Endothelial cell of umbilical vein (primary cell): ENCODE results near the gene DUS1L. TPM values are rescaled to one million over a fixed set of nuclear protein-coding genes. Genes with fewer than 3 reads are reported as not detected.

ENCODE experiments used
- BruUV-seq: library from RNA; stranded (reverse); fragments of 400-500 nt; replicated peaks from 2 replicates; lab custom pipeline; 2021; lab: Mats Ljungman, UMichigan
- CTCF ChIA-PET: fragments of 300-600, 350-600 bp; sonication (Branson Sonifier 250); formaldehyde crosslinking; loops from one replicate; lab custom pipeline; 2021; ENCODE audit warnings: antibody characterized with exemption, inconsistent platforms; lab: Charles Lee
- POLR2A ChIA-PET: fragments of 300-600, 350-600 bp; sonication (Branson Sonifier 250); formaldehyde crosslinking; loops from one replicate; lab custom pipeline; 2021; ENCODE audit warnings: antibody characterized with exemption, inconsistent platforms; lab: Charles Lee
- DNase-seq: peaks from one replicate; pipeline ENCODE4 v3.0.0-alpha.2; 2011; ENCODE audit warnings: low read depth, low spot score
- FAIRE-seq: peaks from 2 replicates; lab custom pipeline; 2011; peaks lifted over from hg19 to GRCh38; lab: Jason Lieb, UNC
- H2AFZ ChIP-seq: 2 replicates; pipeline ENCODE4 v1.6.0; 2012; ENCODE audit warnings: low read depth, low read length, control low read depth, inconsistent platforms
- H3K27ac ChIP-seq: 2 replicates; pipeline ENCODE4 v1.5.1; 2011; ENCODE audit warnings: low read depth, mild to moderate bottlenecking, control low read depth, low read length, moderate library complexity; ENCODE audit not compliant: insufficient read depth
- H3K27me3 ChIP-seq, 2 experiments: 2 replicates each; pipeline versions ENCODE4 v1.6.0 to v1.6.1; 2011; ENCODE audit warnings: low read length in 2 of 2, mixed read lengths in 1 of 2; ENCODE audit not compliant: control insufficient read depth in 2 of 2, insufficient read depth in 2 of 2
- H3K36me3 ChIP-seq, 2 experiments: 2 replicates in 1 of 2; 3 replicates in 1 of 2; pipeline ENCODE4 v1.5.1; 2011; ENCODE audit warnings: low read length in 2 of 2, mild to moderate bottlenecking in 1 of 2, moderate library complexity in 1 of 2; ENCODE audit not compliant: control insufficient read depth in 2 of 2, insufficient read depth in 2 of 2; ENCODE audit errors: extremely low read depth in 1 of 2
- H3K4me1 ChIP-seq: 3 replicates; pipeline ENCODE4 v1.5.1; 2011; ENCODE audit warnings: mild to moderate bottlenecking, low read length; ENCODE audit not compliant: control insufficient read depth, insufficient read depth; ENCODE audit errors: extremely low read depth
- H3K4me2 ChIP-seq: 2 replicates; pipeline ENCODE4 v1.6.1; 2011; ENCODE audit warnings: low read length, control low read depth, mixed read lengths; ENCODE audit not compliant: insufficient read depth
- H3K4me3 ChIP-seq, 3 experiments: fragments of 200-600 bp in 1 of 3; sonication (generic), shearing (Covaris generic) in 1 of 3; replicated peaks in 1 of 3; 2 replicates each; pipeline ENCODE4 v1.5.1; 2011 to 2016; ENCODE audit warnings: control low read depth in 3 of 3, low read length in 3 of 3, mild to moderate bottlenecking in 2 of 3, inconsistent platforms in 1 of 3, low read depth in 1 of 3, moderate library complexity in 1 of 3; ENCODE audit not compliant: insufficient read depth in 1 of 3
- H3K79me2 ChIP-seq: 2 replicates; pipeline ENCODE4 v1.6.0; 2012; ENCODE audit warnings: low read length, inconsistent platforms; ENCODE audit not compliant: control insufficient read depth, insufficient read depth
- H3K9ac ChIP-seq: replicated peaks from 2 replicates; pipeline ENCODE3; 2011; ENCODE audit warnings: low read length, control low read depth; ENCODE audit not compliant: insufficient read depth; ENCODE audit errors: extremely low read depth
- H3K9me1 ChIP-seq: replicated peaks from 3 replicates; pipeline ENCODE4 v1.6.0; 2011; ENCODE audit warnings: mild to moderate bottlenecking, low read length; ENCODE audit not compliant: control insufficient read depth, insufficient read depth; ENCODE audit errors: extremely low read depth
- H3K9me3 ChIP-seq: replicated peaks from 2 replicates; pipeline ENCODE4 v1.5.1; 2012; ENCODE audit warnings: low read length, inconsistent platforms; ENCODE audit not compliant: control insufficient read depth, insufficient read depth
- H4K20me1 ChIP-seq: replicated peaks from 2 replicates; pipeline ENCODE3; 2011; ENCODE audit warnings: mild to moderate bottlenecking, low read length; ENCODE audit not compliant: control insufficient read depth, insufficient read depth; ENCODE audit errors: extremely low read depth
- CTCF ChIP-seq, 2 donors: IDR thresholded peaks; 1 replicate in 1 of 2; 2 replicates in 1 of 2; pipeline ENCODE4 v1.5.1; 2011; ENCODE audit warnings: low read length in 2 of 2, mild to moderate bottlenecking in 2 of 2, moderate library complexity in 2 of 2, control low read depth in 1 of 2, inconsistent platforms in 1 of 2, low read depth in 1 of 2; ENCODE audit not compliant: insufficient read depth in 1 of 2; ENCODE audit errors: extremely low read depth in 1 of 2
- EZH2 ChIP-seq: IDR thresholded peaks from 2 replicates; pipeline ENCODE4 v1.6.1; 2012; ENCODE audit warnings: borderline replicate concordance, low read depth, mild to moderate bottlenecking, moderate library complexity, low read length, inconsistent platforms; ENCODE audit not compliant: severe bottlenecking
- FOS ChIP-seq: IDR thresholded peaks from 2 replicates; pipeline ENCODE4 v1.6.1; 2011; ENCODE audit warnings: mild to moderate bottlenecking, low read length, moderate library complexity, borderline replicate concordance; ENCODE audit not compliant: insufficient read depth
- GATA2 ChIP-seq: IDR thresholded peaks from 2 replicates; pipeline ENCODE4 v1.7.0; 2011; ENCODE audit warnings: low read depth, mild to moderate bottlenecking, moderate library complexity, mixed read lengths, low read length; ENCODE audit not compliant: insufficient read length, insufficient read depth
- JUN ChIP-seq: IDR thresholded peaks from 2 replicates; pipeline ENCODE4 v1.6.1; 2011; ENCODE audit warnings: borderline replicate concordance, low read depth; ENCODE audit not compliant: insufficient read length, insufficient read depth
- MAX ChIP-seq: IDR thresholded peaks from 2 replicates; pipeline ENCODE4 v1.6.1; 2011; ENCODE audit not compliant: insufficient read depth, insufficient read length
- MYC ChIP-seq: IDR thresholded peaks from one replicate; pipeline ENCODE4 v1.6.1; 2011; ENCODE audit warnings: mild to moderate bottlenecking, low read depth, low read length
- POLR2A ChIP-seq: IDR thresholded peaks from 2 replicates; pipeline ENCODE4 v1.6.1; 2012; ENCODE audit warnings: low read depth, mild to moderate bottlenecking, control low read depth, low read length
- POLR2AphosphoS5 ChIP-seq: IDR thresholded peaks from 2 replicates; pipeline ENCODE4 v1.6.1; 2012; ENCODE audit warnings: low read depth, mild to moderate bottlenecking, control low read depth, low read length, moderate library complexity; ENCODE audit not compliant: insufficient read depth
- dilution Hi-C: fragments of 300-500 bp; cut with MboI; formaldehyde crosslinking; loops from one replicate; pipeline ENCODE4 v1.15.0; 2019; ENCODE audit warnings: low sequenced_read_pairs; ENCODE audit not compliant: extremely low pct_ligation_motif_present
- intact Hi-C: fragments of 100-400 bp; cut with micrococcal nuclease; formaldehyde crosslinking; loops from one replicate; pipeline ENCODE4 v1.10.0; 2022
- polyA plus RNA-seq, 4 experiments: library from polyadenylated mRNA; depleted of rRNA in 3 of 4; stranded (reverse) in 3 of 4; unstranded in 1 of 4; fragments of >200 nt; gene quantifications; 2 replicates each; pipeline versions ENCODE4 v1.2.1 to v1.2.3, GENCODE V29; 2011 to 2012; ENCODE audit warnings: missing spikeins in 1 of 4
- total RNA-seq: library from RNA; stranded (reverse); gene quantifications from 2 replicates; pipeline ENCODE4 v1.2.3, GENCODE V29; 2021

The DUS1L gene
- total and polyA plus RNA-seq, 2 donors (not counting 3 experiments of a cell fraction or from before 2014, with no cell fraction given): 60.1 to 92.9 TPM

- no peaks in the 10 kb centered on the region for H3K9me1 ChIP-seq
- no peak overlapping the region for H2AFZ ChIP-seq
- H3K36me3 ChIP-seq: peaks cover 23 to 33% of the 10 kb centered on the region in 2 experiments
- H3K9ac ChIP-seq: no peak overlapping the region
- no peaks in the 10 kb centered on the region for H3K79me2 ChIP-seq
- no peak for FAIRE-seq
- no peaks in the 10 kb centered on the region for H4K20me1 ChIP-seq
- intact Hi-C loops (no loop called here), dilution Hi-C loops (no loop called here)
- no peak for DNase-seq
- H3K4me1 ChIP-seq: no peaks in the 10 kb centered on the region
- TF ChIP-seq POLR2AphosphoS5 (no peak), GATA2 (no peak), MAX (no peak), MYC (no peak), CTCF (IDR thresholded peaks at IDR 0.05; ENCODE audit: extremely low read depth in 1 of 2, insufficient read depth in 1 of 2, low read depth in 1 of 2, low read length in 2 of 2) (no peak), POLR2A (no peak), FOS (no peak), EZH2 (no peak), JUN (no peak)
- BruUV-seq: no TSS peak
- H3K4me2 ChIP-seq: no peak overlapping the region
- no peak overlapping the region for H3K27ac ChIP-seq
- ChIA-PET POLR2A (no interaction called here), CTCF (no interaction called here)
- no peaks in the 10 kb centered on the region for H3K27me3 ChIP-seq
- no peaks in the 10 kb centered on the region for H3K9me3 ChIP-seq
- H3K4me3 ChIP-seq: no peak overlapping the region
Observed at GRCh38 chr17:82077617-82078358, 12.2 kb upstream of the DUS1L start.
